Kidney (tissue), 14 donors: ENCODE results near the gene TEX9. TPM values are rescaled to one million over a fixed set of nuclear protein-coding genes. Genes with fewer than 3 reads are reported as not detected.

ENCODE experiments used
- DNase-seq, 5 donors: peaks; one replicate each; pipeline ENCODE4 v3.0.0-alpha.2; 2013 to 2020
- FAIRE-seq: peaks from 2 replicates; lab custom pipeline; 2012; peaks lifted over from hg19 to GRCh38; lab: Jason Lieb, UNC
- H3K27ac ChIP-seq, 2 donors: one replicate each; pipeline ENCODE4 v1.7.0; 2013; ENCODE audit warnings: low read depth in 2 of 2, low read length in 2 of 2, inconsistent platforms in 1 of 2
- H3K27me3 ChIP-seq: one replicate; pipeline ENCODE4 v1.7.1; 2013; ENCODE audit warnings: low read length, inconsistent platforms; ENCODE audit not compliant: control insufficient read depth, insufficient read depth
- H3K36me3 ChIP-seq, 3 donors: one replicate each; pipeline versions ENCODE4 v1.7.0 to v1.7.1; 2013; ENCODE audit warnings: low read length in 3 of 3, control low read depth in 1 of 3, inconsistent platforms in 1 of 3; ENCODE audit not compliant: insufficient read depth in 3 of 3, control insufficient read depth in 2 of 3
- H3K4me1 ChIP-seq, 3 donors: one replicate each; pipeline versions ENCODE4 v1.7.0 to v1.7.1; 2013; ENCODE audit warnings: low read length in 3 of 3, inconsistent platforms in 1 of 3, low read depth in 1 of 3; ENCODE audit not compliant: control insufficient read depth in 2 of 3, insufficient read depth in 2 of 3
- H3K4me3 ChIP-seq, 3 donors: one replicate each; pipeline versions ENCODE4 v1.7.0 to v1.8.1; 2013; ENCODE audit warnings: low read length in 3 of 3, control low read depth in 1 of 3, inconsistent platforms in 1 of 3
- H3K9ac ChIP-seq, 3 donors: one replicate each; pipeline versions ENCODE4 v1.7.0 to v1.7.1; 2013; ENCODE audit warnings: low read length in 3 of 3, control low read depth in 1 of 3, inconsistent platforms in 1 of 3
- H3K9me3 ChIP-seq, 3 donors: one replicate each; pipeline versions ENCODE4 v1.7.0 to v1.7.1; 2013; ENCODE audit warnings: low read length in 3 of 3, control low read depth in 1 of 3, inconsistent platforms in 1 of 3; ENCODE audit not compliant: control insufficient read depth in 2 of 3, insufficient read depth in 1 of 3
- CTCF ChIP-seq: IDR thresholded peaks from 3 replicates; pipeline ENCODE4 v1.5.1; 2012; ENCODE audit warnings: mild to moderate bottlenecking, moderate library complexity, borderline replicate concordance; ENCODE audit not compliant: insufficient read depth; ENCODE audit errors: extremely low read depth
- intact Hi-C: fragments of 100-400 bp; cut with DNase I; formaldehyde crosslinking; loops from one replicate; pipeline ENCODE4 v1.11.1; 2022
- polyA plus RNA-seq: library from polyadenylated mRNA; stranded (reverse); fragments of 350-450 nt; fragmentation: Illumina TruSeq; extraction: RNeasy Lipid Tissue Mini Kit (QIAGEN cat#74804); gene quantifications from one replicate; pipeline ENCODE4 v1.2.3, GENCODE V29; 2014; ENCODE audit warnings: low read depth, low replicate concordance; ENCODE audit not compliant: insufficient read depth
- total RNA-seq: library from RNA; stranded (reverse); fragmentation: NEBNext Ultra II Directional; extraction: Animal tissue kit (Norgen Biotek cat#: 25700); gene quantifications from one replicate; pipeline ENCODE4 v1.2.1, GENCODE V29; 2021
- donor health status: control.
- donor health status: control.
- donor health status: control.
- donor health status: control.
- donor health status: control.
- donor health status: DM: yes; HTN: yes; CAD: no.
- donor health status: Normal renal cell carcinoma (clear cell type).

Gene TEX9
- total and polyA plus RNA-seq, 2 donors from 2014 or later, result 9.4 to 35.2 TPM

- Histone ChIP-seq H3K27me3 (no peaks in the 10 kb centered on the region), H3K9ac (no peak overlapping the region), H3K27ac (no peak overlapping the region), H3K4me1 (peaks cover 0 to 11% (median 5%) of the 10 kb centered on the region in 3 donors), H3K36me3 (no peaks in the 10 kb centered on the region), H3K4me3 (no peak overlapping the region), H3K9me3 (no peaks in the 10 kb centered on the region)
- intact Hi-C loops, result no loop called here
- no peak for TF ChIP-seq CTCF
- no peak for DNase-seq
- no peak for FAIRE-seq
Measured at GRCh38 chr15:56469483-56469882, 104.3 kb downstream of the TEX9 start.

GRCh38 chr15:56471440-56472069 is 106.3 kb downstream of the TEX9 start:
- Histone ChIP-seq H3K4me3 (no peak overlapping the region), H3K27me3 (no peaks in the 10 kb centered on the region), H3K36me3 (no peaks in the 10 kb centered on the region), H3K9me3 (no peaks in the 10 kb centered on the region), H3K4me1 (peaks cover 0 to 9% (median 5%) of the 10 kb centered on the region in 3 donors), H3K27ac (no peak overlapping the region), H3K9ac (no peak overlapping the region)
- intact Hi-C loops, result no loop called here
- no peak for DNase-seq
- no peak for TF ChIP-seq CTCF
- FAIRE-seq, result no peak

- Histone ChIP-seq H3K36me3 (no peaks in the 10 kb centered on the region), H3K9ac (no peak overlapping the region), H3K4me3 (no peak overlapping the region), H3K4me1 (peaks cover 0 to 5% (median 4%) of the 10 kb centered on the region in 3 donors), H3K9me3 (no peaks in the 10 kb centered on the region), H3K27me3 (no peaks in the 10 kb centered on the region), H3K27ac (no peak overlapping the region)
- FAIRE-seq (no peak), DNase-seq (no peak)
- TF ChIP-seq CTCF, result no peak
- intact Hi-C loops, result no loop called here
Measured at GRCh38 chr15:56472278-56472677, 107.1 kb downstream of the TEX9 start.

- Histone ChIP-seq H3K9ac (no peak overlapping the region), H3K4me1 (peaks cover 0 to 3% (median 2%) of the 10 kb centered on the region in 3 donors), H3K27me3 (no peaks in the 10 kb centered on the region), H3K4me3 (no peak overlapping the region), H3K36me3 (no peaks in the 10 kb centered on the region), H3K27ac (no peak overlapping the region), H3K9me3 (no peaks in the 10 kb centered on the region)
- FAIRE-seq, result no peak
- intact Hi-C loops, result no loop called here
- no peak for DNase-seq
- TF ChIP-seq CTCF, result no peak
Measured at GRCh38 chr15:56473017-56473416, 107.8 kb downstream of the TEX9 start.
